D721Med (cell line): ENCODE results near the gene SPARC.

Experiments
- DNase-seq: peaks from one replicate; pipeline ENCODE4 v3.0.0; 2011; ENCODE audit warnings: low spot score; ENCODE audit not compliant: insufficient read length
- FAIRE-seq: peaks from 2 replicates; lab custom pipeline; 2011; peaks lifted over from hg19 to GRCh38; lab: Jason Lieb, UNC
- CTCF ChIP-seq: IDR thresholded peaks from 2 replicates; pipeline ENCODE4 v1.5.1; 2012; ENCODE audit warnings: mild to moderate bottlenecking, control low read depth; ENCODE audit not compliant: insufficient read depth; ENCODE audit errors: missing control alignments

Gene SPARC

GRCh38 chr5:151614565-151614964 lies 72.2 kb downstream of the SPARC start:
- FAIRE-seq (no peak), DNase-seq (no peak)
- no peak for TF ChIP-seq CTCF

- no peak for TF ChIP-seq CTCF
- no peak for DNase-seq
- FAIRE-seq: no peak
Measured at GRCh38 chr5:151612689-151613427, 73.9 kb downstream of the SPARC start.

- FAIRE-seq (no peak), DNase-seq (no peak)
- no peak for TF ChIP-seq CTCF
Measured at GRCh38 chr5:151611127-151611775, 75.5 kb downstream of the SPARC start.
